GM23248 (cell line): Measurements from ENCODE around the gene ANKRD17. TPM values are rescaled to one million over a fixed set of nuclear protein-coding genes. Genes with fewer than 3 reads are reported as not detected.

ENCODE experiments used
- DNase-seq: peaks from one replicate; pipeline ENCODE4 v3.0.0-alpha.2; 2015
- H2AFZ ChIP-seq: fragments of 200-600 bp; sonication (generic); 2 replicates; pipeline ENCODE4 v1.6.1; 2016; ENCODE audit warnings: antibody characterized with exemption
- H3F3A ChIP-seq: fragments of 200-600 bp; sonication (generic); 2 replicates; pipeline ENCODE4 v1.6.1; 2016; ENCODE audit warnings: mild to moderate bottlenecking, antibody characterized with exemption, mixed run types; ENCODE audit not compliant: insufficient read depth
- H3K27ac ChIP-seq: fragments of 200-600 bp; sonication (generic); 2 replicates; pipeline ENCODE4 v1.5.1; 2016; ENCODE audit warnings: mild to moderate bottlenecking
- H3K27me3 ChIP-seq: fragments of 200-600 bp; sonication (generic); replicated peaks from 2 replicates; pipeline ENCODE4 v1.6.1; 2016; ENCODE audit warnings: mild to moderate bottlenecking; ENCODE audit not compliant: insufficient read depth
- H3K36me3 ChIP-seq: fragments of 200-600 bp; sonication (generic); 2 replicates; pipeline ENCODE4 v1.6.1; 2016; ENCODE audit warnings: low read depth, mild to moderate bottlenecking
- H3K4me1 ChIP-seq: fragments of 200-600 bp; sonication (generic); 2 replicates; pipeline ENCODE4 v1.6.1; 2016; ENCODE audit warnings: mild to moderate bottlenecking; ENCODE audit not compliant: insufficient read depth
- H3K4me2 ChIP-seq: fragments of 200-600 bp; sonication (generic); one replicate; pipeline ENCODE4 v1.6.1; 2016; ENCODE audit warnings: mild to moderate bottlenecking; ENCODE audit not compliant: unreplicated experiment
- H3K4me3 ChIP-seq: fragments of 200-600 bp; sonication (generic); 2 replicates; pipeline ENCODE4 v1.5.1; 2016; ENCODE audit warnings: mild to moderate bottlenecking
- H3K79me2 ChIP-seq: fragments of 200-600 bp; sonication (generic); 2 replicates; pipeline ENCODE4 v1.6.1; 2016; ENCODE audit warnings: mild to moderate bottlenecking; ENCODE audit not compliant: insufficient read depth
- H3K9ac ChIP-seq: fragments of 200-600 bp; sonication (generic); 2 replicates; pipeline ENCODE4 v1.6.1; 2016; ENCODE audit warnings: mild to moderate bottlenecking
- H3K9me2 ChIP-seq: fragments of 200-600 bp; sonication (generic); 2 replicates; pipeline ENCODE4 v1.6.1; 2016; ENCODE audit warnings: mixed run types, mild to moderate bottlenecking, moderate library complexity; ENCODE audit not compliant: insufficient read depth
- H3K9me3 ChIP-seq: fragments of 200-600 bp; sonication (generic); one replicate; pipeline ENCODE4 v1.6.1; 2017; ENCODE audit warnings: low read depth
- H4K20me1 ChIP-seq: fragments of 200-600 bp; sonication (generic); 2 replicates; pipeline ENCODE4 v1.6.0; 2016; ENCODE audit not compliant: insufficient read depth
- EZH2 ChIP-seq: fragments of 200-600 bp; sonication (generic); IDR thresholded peaks from 2 replicates; pipeline ENCODE4 v1.6.1; 2018; ENCODE audit warnings: antibody characterized with exemption, mild to moderate bottlenecking; ENCODE audit not compliant: insufficient read depth, poor library complexity, severe bottlenecking
- EZH2phosphoT487 ChIP-seq: fragments of 200-600 bp; sonication (generic); IDR thresholded peaks from 2 replicates; pipeline ENCODE4 v1.6.1; 2018; ENCODE audit warnings: antibody characterized with exemption, moderate library complexity, mild to moderate bottlenecking, low read depth; ENCODE audit not compliant: insufficient read depth
- WGBS, 2 experiments: methylation state at CpG; one replicate each; pipeline ENCODE4 v1.1.6; 2015 to 2017; ENCODE audit warnings: low lambda C conversion rate in 2 of 2, low coverage in 1 of 2; ENCODE audit errors: missing lambda C conversion rate in 2 of 2; 5-methylcytosine and 5-hydroxymethylcytosine counted together
- in situ Hi-C: fragments of 300-500 bp; cut with MboI; formaldehyde crosslinking; loops from 2 replicates; pipeline ENCODE4 v1.15.0; 2020
- polyA plus RNA-seq: library from polyadenylated mRNA; unstranded; fragments of >200 nt; fragmentation: Nextera tagmentation; extraction: Ambion mirVana; gene quantifications from 2 replicates; pipeline ENCODE4 v1.2.1, GENCODE V29; 2016
- total RNA-seq: library from RNA; depleted of rRNA; stranded (reverse); fragments of >200 nt; shearing (Covaris generic); gene quantifications from 2 replicates; pipeline ENCODE4 v1.2.3, GENCODE V29; 2014

Gene ANKRD17
- total and polyA plus RNA-seq, 2 experiments from 2014 or later = 22.7 to 34.8 TPM

DNA sequence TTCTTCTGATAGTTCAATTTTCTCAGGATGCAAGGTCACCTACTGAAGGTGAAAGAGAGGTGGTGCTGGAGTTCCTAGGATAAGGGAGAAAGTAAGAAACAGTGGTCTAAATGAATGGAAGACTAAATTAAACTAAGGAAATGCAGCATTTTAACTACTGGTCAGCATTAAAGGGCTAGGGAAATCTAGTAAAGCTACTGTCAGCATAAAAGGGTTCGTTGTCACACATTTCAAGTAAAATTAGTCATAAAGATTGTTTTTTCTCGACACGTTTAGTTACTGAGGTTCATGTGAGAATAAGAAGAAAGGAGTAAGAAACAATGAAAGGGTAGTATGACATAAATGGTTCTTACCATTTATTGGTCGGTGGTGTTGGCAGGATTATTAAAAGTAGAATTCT lies 149.1 kb downstream of the ANKRD17 start:
- in situ Hi-C loops = no loop called here
- Histone ChIP-seq H3K9ac (no peak overlapping the region), H3K9me2 (no peaks in the 10 kb centered on the region)

DNA sequence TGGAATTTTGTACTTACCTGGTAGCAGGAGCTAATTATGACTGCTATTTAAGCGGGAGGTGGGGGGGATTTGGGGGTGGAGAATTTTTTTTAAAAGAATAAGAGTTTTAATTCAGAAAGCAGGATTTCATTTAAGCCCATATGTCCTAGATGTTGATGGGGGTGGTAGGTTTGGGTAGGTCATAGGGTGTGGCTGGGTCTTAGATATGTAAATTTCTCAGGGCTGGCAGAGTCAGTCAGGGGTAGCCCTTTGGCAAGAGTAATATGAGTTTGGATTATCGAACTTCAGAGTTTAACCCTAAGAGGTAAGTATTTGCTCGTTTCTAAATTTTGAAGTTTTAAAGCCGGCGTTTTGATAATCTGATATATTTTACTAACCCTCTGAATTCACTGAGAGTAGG lies 153.9 kb downstream of the ANKRD17 start:
- Histone ChIP-seq H3K36me3 (peaks cover 43% of the 10 kb centered on the region), H3K9me3 (no peaks in the 10 kb centered on the region), H3K27me3 (no peaks in the 10 kb centered on the region), H2AFZ (no peak overlapping the region), H3K27ac (no peak overlapping the region), H4K20me1 (no peaks in the 10 kb centered on the region), H3K4me2 (no peak overlapping the region), H3K9me2 (no peaks in the 10 kb centered on the region), H3K4me1 (no peaks in the 10 kb centered on the region), H3K4me3 (no peak overlapping the region), H3K9ac (no peak overlapping the region), H3F3A (no peaks in the 10 kb centered on the region), H3K79me2 (0 out of 2 replicates have a peak, but pooled peaks cover 5% of the 10 kb centered on the region)
- 96 to 98% methylated on average over 5 of the region's 5 CpGs for WGBS, 2 experiments
- no peak for TF ChIP-seq EZH2phosphoT487
- TF ChIP-seq EZH2 = no peak
- in situ Hi-C loops = no loop called here
- no peak for DNase-seq

More for the DNA sequence above, 149.1 kb downstream of the ANKRD17 start:
- Histone ChIP-seq H2AFZ (no peak overlapping the region), H3K4me1 (no peaks in the 10 kb centered on the region), H3F3A (no peaks in the 10 kb centered on the region), H3K9me3 (no peaks in the 10 kb centered on the region), H3K36me3 (peaks cover 49% of the 10 kb centered on the region), H3K4me2 (no peak overlapping the region), H3K79me2 (0 out of 2 replicates have a peak, but pooled peaks cover 5% of the 10 kb centered on the region), H3K27ac (no peak overlapping the region), H4K20me1 (no peaks in the 10 kb centered on the region), H3K27me3 (no peaks in the 10 kb centered on the region), H3K4me3 (no peak overlapping the region)
- WGBS, 2 experiments = 97 to 100% methylated on average over 4 of the region's 4 CpGs
- TF ChIP-seq EZH2 (no peak), EZH2phosphoT487 (no peak)
- no peak for DNase-seq

DNA sequence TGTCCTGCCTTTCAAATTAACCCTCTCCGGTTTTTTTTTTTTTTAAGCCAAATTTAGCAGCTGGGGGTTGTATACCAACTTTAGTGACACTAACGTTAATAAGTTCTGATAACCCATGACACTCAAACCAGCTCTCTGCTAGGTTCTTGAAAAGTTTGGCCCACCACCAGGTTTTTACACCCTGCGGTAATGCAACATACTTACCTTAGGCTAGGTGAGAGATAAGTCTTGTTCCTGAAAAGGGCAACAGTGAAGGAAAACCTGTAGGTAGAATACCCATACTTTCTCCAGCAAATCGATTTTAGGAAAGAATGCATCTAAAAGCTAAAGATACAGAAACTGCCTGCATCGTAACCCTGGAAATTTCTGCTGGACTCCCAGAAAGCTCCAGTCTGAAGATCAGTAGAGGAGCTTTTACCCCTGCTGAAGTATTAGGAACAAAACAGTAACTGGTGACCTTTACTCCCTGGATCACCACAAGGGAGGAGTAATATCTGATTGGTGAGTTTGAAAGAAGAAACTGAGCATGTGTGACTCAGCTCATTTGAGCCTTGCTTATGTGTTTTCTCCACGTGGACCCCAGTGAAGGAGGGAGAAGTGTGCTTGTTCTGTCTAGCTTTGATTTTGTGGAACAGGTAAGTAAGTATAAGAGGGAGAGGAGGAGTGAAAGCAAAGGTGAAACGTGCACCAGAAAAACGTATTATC lies 154.6 kb downstream of the ANKRD17 start:
- no peaks in the 10 kb centered on the region for H3K27me3 ChIP-seq
- H3K9me2 ChIP-seq = no peaks in the 10 kb centered on the region
- H3K27ac ChIP-seq = no peak overlapping the region
- in situ Hi-C loops = no loop called here
- 85 to 89% methylated on average over 8 of the region's 8 CpGs for WGBS, 2 experiments
- peaks cover 38% of the 10 kb centered on the region for H3K36me3 ChIP-seq
- H3K79me2 ChIP-seq = 0 out of 2 replicates have a peak, but pooled peaks cover 5% of the 10 kb centered on the region
- no peak overlapping the region for H3K4me2 ChIP-seq
- DNase-seq = no peak
- no peak for TF ChIP-seq EZH2
- TF ChIP-seq EZH2phosphoT487 = no peak
- H2AFZ ChIP-seq = no peak overlapping the region
- no peak overlapping the region for H3K4me3 ChIP-seq
- H3K9me3 ChIP-seq = no peaks in the 10 kb centered on the region
- no peaks in the 10 kb centered on the region for H3F3A ChIP-seq
- H3K9ac ChIP-seq = no peak overlapping the region
- H3K4me1 ChIP-seq = no peaks in the 10 kb centered on the region
- no peaks in the 10 kb centered on the region for H4K20me1 ChIP-seq

- no peaks in the 10 kb centered on the region for H3K79me2 ChIP-seq
- H3K9me3 ChIP-seq = no peaks in the 10 kb centered on the region
- no peaks in the 10 kb centered on the region for H3K27me3 ChIP-seq
- H3K9me2 ChIP-seq = no peaks in the 10 kb centered on the region
- H3K4me1 ChIP-seq = no peaks in the 10 kb centered on the region
- no peaks in the 10 kb centered on the region for H3F3A ChIP-seq
- 79 to 83% methylated on average over 4 to 7 of the region's 7 CpGs for WGBS, 2 experiments
- no peaks in the 10 kb centered on the region for H4K20me1 ChIP-seq
- no peak overlapping the region for H3K4me2 ChIP-seq
- no peak overlapping the region for H3K4me3 ChIP-seq
- in situ Hi-C loops = no loop called here
- H3K36me3 ChIP-seq = peaks cover 71% of the 10 kb centered on the region
- no peak for TF ChIP-seq EZH2
- H3K9ac ChIP-seq = no peak overlapping the region
- no peak for DNase-seq
- no peak overlapping the region for H2AFZ ChIP-seq
- H3K27ac ChIP-seq = no peak overlapping the region
Measured at GRCh38 chr4:73099143-73099542, 159.5 kb downstream of the ANKRD17 start.
